ENCODE measurements around the gene KLHL7. TPM values are rescaled to one million over a fixed set of nuclear protein-coding genes. Genes with fewer than 3 reads are reported as not detected.

Gene KLHL7
- polyA plus RNA-seq, 1 donor (not counting 4 experiments of a cell fraction or from before 2014, with no cell fraction given), result 43.1 TPM

- Histone ChIP-seq H3K4me3 (ENCODE audit: control insufficient read depth in 2 of 3, extremely low read depth in 1 of 3, insufficient read depth in 2 of 3, low read depth in 1 of 3, low read length in 3 of 3) (no peak overlapping the region), H3K9me3 (ENCODE audit: control insufficient read depth, low read depth, low read length) (no peaks in the 10 kb centered on the region), H3K4me2 (ENCODE audit: control insufficient read depth, extremely low read depth, insufficient read depth, low read depth, low read length) (no peak overlapping the region), H3K36me3 (ENCODE audit: control insufficient read depth in 2 of 2, extremely low read depth in 1 of 2, insufficient read depth in 2 of 2, low read length in 2 of 2) (no peaks in the 10 kb centered on the region), H3K9me1 (ENCODE audit: control insufficient read depth, extremely low read depth, insufficient read depth, low read length) (no peaks in the 10 kb centered on the region), H3K27ac (ENCODE audit: control insufficient read depth, insufficient read depth, low read length) (no peak overlapping the region), H3K4me1 (ENCODE audit: control insufficient read depth, extremely low read depth, insufficient read depth, low read length) (peaks cover 11% of the 10 kb centered on the region), H4K20me1 (ENCODE audit: control insufficient read depth, extremely low read depth, insufficient read depth, low read length) (no peaks in the 10 kb centered on the region), H3K79me2 (ENCODE audit: control insufficient read depth, insufficient read depth, low read length) (peaks cover 60% of the 10 kb centered on the region), H3K27me3 (ENCODE audit: control insufficient read depth, extremely low read depth, insufficient read depth, low read length) (no peaks in the 10 kb centered on the region), H2AFZ (ENCODE audit: control insufficient read depth, low read length) (no peak overlapping the region), H3K9ac (ENCODE audit: control insufficient read depth, extremely low read depth, insufficient read depth, low read length) (no peak overlapping the region)
- no peak for TF ChIP-seq EZH2 (IDR thresholded peaks at IDR 0.05; ENCODE audit: low read length)
- no peak for FAIRE-seq
- no peak for DNase-seq (ENCODE audit: low read depth, low spot score)
- dilution Hi-C loops (cut with MboI; ENCODE audit: extremely low pct_ligation_motif_present, low sequenced_read_pairs), result no loop called here
Measured at GRCh38 chr7:23109470-23109869, 3.9 kb downstream of the KLHL7 start.

- TF ChIP-seq EZH2 (IDR thresholded peaks at IDR 0.05; ENCODE audit: low read length) (no peak), CTCF (optimal IDR thresholded peaks at IDR 0.05 in 1 of 3, IDR thresholded peaks at IDR 0.05 in 1 of 3, conservative IDR thresholded peaks at IDR 0.05 in 1 of 3; ENCODE audit: extremely low read depth in 1 of 3, insufficient read depth in 2 of 3, low read length in 3 of 3) (no peak)
- Histone ChIP-seq H3K36me3 (ENCODE audit: control insufficient read depth in 2 of 2, extremely low read depth in 1 of 2, insufficient read depth in 2 of 2, low read length in 2 of 2) (peaks cover 0 to 1% of the 10 kb centered on the region in 2 experiments), H3K27me3 (ENCODE audit: control insufficient read depth, extremely low read depth, insufficient read depth, low read length) (no peaks in the 10 kb centered on the region), H3K4me1 (ENCODE audit: control insufficient read depth, extremely low read depth, insufficient read depth, low read length) (no peaks in the 10 kb centered on the region), H3K4me2 (ENCODE audit: control insufficient read depth, extremely low read depth, insufficient read depth, low read depth, low read length) (no peak overlapping the region), H3K79me2 (ENCODE audit: control insufficient read depth, insufficient read depth, low read length) (peaks cover 26% of the 10 kb centered on the region), H3K9me3 (ENCODE audit: control insufficient read depth, low read depth, low read length) (no peaks in the 10 kb centered on the region), H4K20me1 (ENCODE audit: control insufficient read depth, extremely low read depth, insufficient read depth, low read length) (no peaks in the 10 kb centered on the region), H3K27ac (ENCODE audit: control insufficient read depth, insufficient read depth, low read length) (no peak overlapping the region), H3K9ac (ENCODE audit: control insufficient read depth, extremely low read depth, insufficient read depth, low read length) (no peak overlapping the region), H3K4me3 (ENCODE audit: control insufficient read depth in 2 of 3, extremely low read depth in 1 of 3, insufficient read depth in 2 of 3, low read depth in 1 of 3, low read length in 3 of 3) (no peak overlapping the region), H2AFZ (ENCODE audit: control insufficient read depth, low read length) (no peak overlapping the region), H3K9me1 (ENCODE audit: control insufficient read depth, extremely low read depth, insufficient read depth, low read length) (no peaks in the 10 kb centered on the region)
- dilution Hi-C loops (cut with MboI; ENCODE audit: extremely low pct_ligation_motif_present, low sequenced_read_pairs), result no loop called here
- DNase-seq (ENCODE audit: low read depth, low spot score) (no peak), FAIRE-seq (no peak)
Measured at GRCh38 chr7:23114896-23115295, 9.3 kb downstream of the KLHL7 start.

GRCh38 chr7:23115991-23116390 lies 10.4 kb downstream of the KLHL7 start:
- no peak overlapping the region for H3K4me3 ChIP-seq (ENCODE audit: control insufficient read depth in 2 of 3, extremely low read depth in 1 of 3, insufficient read depth in 2 of 3, low read depth in 1 of 3, low read length in 3 of 3)
- peaks cover 23% of the 10 kb centered on the region for H3K79me2 ChIP-seq (ENCODE audit: control insufficient read depth, insufficient read depth, low read length)
- DNase-seq (ENCODE audit: low read depth, low spot score) (no peak), FAIRE-seq (no peak)
- H3K9ac ChIP-seq (ENCODE audit: control insufficient read depth, extremely low read depth, insufficient read depth, low read length), result no peak overlapping the region
- H3K27me3 ChIP-seq (ENCODE audit: control insufficient read depth, extremely low read depth, insufficient read depth, low read length), result no peaks in the 10 kb centered on the region
- H4K20me1 ChIP-seq (ENCODE audit: control insufficient read depth, extremely low read depth, insufficient read depth, low read length), result no peaks in the 10 kb centered on the region
- H3K4me2 ChIP-seq (ENCODE audit: control insufficient read depth, extremely low read depth, insufficient read depth, low read depth, low read length), result no peak overlapping the region
- dilution Hi-C loops (cut with MboI; ENCODE audit: extremely low pct_ligation_motif_present, low sequenced_read_pairs), result no loop called here
- no peaks in the 10 kb centered on the region for H3K9me3 ChIP-seq (ENCODE audit: control insufficient read depth, low read depth, low read length)
- H3K36me3 ChIP-seq (ENCODE audit: control insufficient read depth in 2 of 2, extremely low read depth in 1 of 2, insufficient read depth in 2 of 2, low read length in 2 of 2), result peaks cover 0 to 1% of the 10 kb centered on the region in 2 experiments
- H3K9me1 ChIP-seq (ENCODE audit: control insufficient read depth, extremely low read depth, insufficient read depth, low read length), result no peaks in the 10 kb centered on the region
- H3K27ac ChIP-seq (ENCODE audit: control insufficient read depth, insufficient read depth, low read length), result no peak overlapping the region
- no peaks in the 10 kb centered on the region for H3K4me1 ChIP-seq (ENCODE audit: control insufficient read depth, extremely low read depth, insufficient read depth, low read length)
- TF ChIP-seq EZH2 (IDR thresholded peaks at IDR 0.05; ENCODE audit: low read length), result no peak
- TF ChIP-seq CTCF (optimal IDR thresholded peaks at IDR 0.05 in 1 of 3, IDR thresholded peaks at IDR 0.05 in 1 of 3, conservative IDR thresholded peaks at IDR 0.05 in 1 of 3; ENCODE audit: extremely low read depth in 1 of 3, insufficient read depth in 2 of 3, low read length in 3 of 3), result no peak
- no peak overlapping the region for H2AFZ ChIP-seq (ENCODE audit: control insufficient read depth, low read length)
